Esophagus squamous epithelium (tissue), 5 donors: ENCODE data around the gene KRABD2.

Source experiments
- DNase-seq: peaks from one replicate; lab custom pipeline; 2025; lab: John Stamatoyannopoulos, UW
- H3K27ac ChIP-seq, 4 donors: fragments of 200-600 bp; sonication (generic); one replicate each; pipeline ENCODE4 v1.5.1; 2016 to 2019; ENCODE audit warnings: mild to moderate bottlenecking in 1 of 4
- H3K27me3 ChIP-seq, 4 donors: fragments of 200-600 bp; sonication (generic); 1 replicate in 3 of 4; 2 replicates in 1 of 4; pipeline versions ENCODE4 v1.5.1 to v1.6.0; 2017 to 2021; ENCODE audit warnings: antibody characterized with exemption in 1 of 4
- H3K36me3 ChIP-seq, 3 donors: fragments of 200-600 bp; sonication (generic); one replicate each; pipeline ENCODE4 v1.5.1; 2016 to 2019
- H3K4me1 ChIP-seq, 3 donors: fragments of 200-600 bp; sonication (generic); one replicate each; pipeline ENCODE4 v1.5.1; 2017 to 2019
- H3K4me3 ChIP-seq, 4 donors: fragments of 200-600 bp; sonication (generic); 1 replicate in 3 of 4; 2 replicates in 1 of 4; pipeline ENCODE4 v1.5.1; 2016 to 2019; ENCODE audit warnings: mild to moderate bottlenecking in 2 of 4, moderate library complexity in 1 of 4
- H3K9me3 ChIP-seq, 3 donors: fragments of 200-600 bp; sonication (generic); one replicate each; pipeline ENCODE4 v1.5.1; 2016 to 2019
- CTCF ChIP-seq, 6 experiments: fragments of 450-650 bp in 4 of 6; fragments of 200-600 bp in 2 of 6; sonication (generic) in 2 of 6; IDR thresholded peaks; one replicate each; pipeline ENCODE4 v1.5.1; 2016 to 2019; ENCODE audit warnings: antibody characterized with exemption in 6 of 6, mild to moderate bottlenecking in 4 of 6, moderate library complexity in 4 of 6
- POLR2A ChIP-seq, 4 donors: fragments of 450-650 bp; IDR thresholded peaks; one replicate each; pipeline ENCODE4 v1.6.1; 2017; ENCODE audit warnings: antibody characterized with exemption in 4 of 4, mild to moderate bottlenecking in 4 of 4, moderate library complexity in 3 of 4
- WGBS, 2 donors: methylation state at CpG; one replicate each; pipeline ENCODE4 v1.1.5; 2018; 5-methylcytosine and 5-hydroxymethylcytosine counted together
- intact Hi-C: fragments of 100-400 bp; cut with DNase I; formaldehyde crosslinking; loops from one replicate; pipeline ENCODE4 v1.15.0; 2022
- donor health status: DM: yes; HTN: yes; CAD: no.

KRABD2 gene

GRCh38 chr17:8418471-8418870, 42.0 kb upstream of the KRABD2 start:
- 67 to 71% methylated on average over 1 of the region's 1 CpG for whole genome bisulfite sequencing, 2 donors
- H3K4me3 ChIP-seq = no peak overlapping the region
- no peak for DNase-seq
- H3K36me3 ChIP-seq = no peaks in the 10 kb centered on the region
- peaks cover 0 to 29% (median 7%) of the 10 kb centered on the region in 3 donors for H3K4me1 ChIP-seq
- peak overlapping the region in 2 of 4 donors; percentile 40 to 51 for H3K27ac ChIP-seq
- TF ChIP-seq CTCF (IDR thresholded peaks at IDR 0.05) = no peak
- no peak for TF ChIP-seq POLR2A (IDR thresholded peaks at IDR 0.05)
- intact Hi-C loops = no loop called here
- H3K27me3 ChIP-seq = no peaks in the 10 kb centered on the region
- no peaks in the 10 kb centered on the region for H3K9me3 ChIP-seq

- DNase-seq = no peak
- no peaks in the 10 kb centered on the region for H3K9me3 ChIP-seq
- no peak overlapping the region for H3K4me3 ChIP-seq
- H3K27me3 ChIP-seq = no peaks in the 10 kb centered on the region
- H3K4me1 ChIP-seq = peaks cover 1 to 29% (median 7%) of the 10 kb centered on the region in 3 donors
- peak overlapping the region in 3 of 4 donors; percentile 3 to 63 (median 51) for H3K27ac ChIP-seq
- TF ChIP-seq CTCF (IDR thresholded peaks at IDR 0.05) = no peak
- TF ChIP-seq POLR2A (IDR thresholded peaks at IDR 0.05) = peak in 1 of 4 donors; percentile 22
- no peaks in the 10 kb centered on the region for H3K36me3 ChIP-seq
- 67 to 68% methylated on average over 4 of the region's 4 CpGs for WGBS, 2 donors
- intact Hi-C loops = no loop called here
Observed at GRCh38 chr17:8417806-8418205, 41.3 kb upstream of the KRABD2 start.

- intact Hi-C loops = loop anchor here (5.0 kb wide), 1 partner anchor 373 kb away; no protein-coding TSS in a partner anchor
- H3K4me1 ChIP-seq = peaks cover 3 to 19% (median 8%) of the 10 kb centered on the region in 3 donors
- no peak for DNase-seq
- no peaks in the 10 kb centered on the region for H3K9me3 ChIP-seq
- H3K36me3 ChIP-seq = no peaks in the 10 kb centered on the region
- H3K27ac ChIP-seq = no peak overlapping the region
- no peak overlapping the region for H3K4me3 ChIP-seq
- TF ChIP-seq POLR2A (IDR thresholded peaks at IDR 0.05) (no peak), CTCF (IDR thresholded peaks at IDR 0.05) (no peak)
- H3K27me3 ChIP-seq = no peaks in the 10 kb centered on the region
Observed at GRCh38 chr17:8413938-8414337, 37.4 kb upstream of the KRABD2 start.

- TF ChIP-seq POLR2A (IDR thresholded peaks at IDR 0.05) (no peak), CTCF (IDR thresholded peaks at IDR 0.05) (no peak)
- Histone ChIP-seq H3K27ac (peak overlapping the region in 3 of 4 donors; percentile 14 to 69 (median 57)), H3K9me3 (no peaks in the 10 kb centered on the region), H3K36me3 (no peaks in the 10 kb centered on the region), H3K27me3 (no peaks in the 10 kb centered on the region), H3K4me3 (peak overlapping the region in 1 of 4 donors; percentile 28), H3K4me1 (peaks cover 3 to 23% (median 8%) of the 10 kb centered on the region in 3 donors)
- WGBS, 2 donors = 71 to 80% methylated on average over 3 to 4 of the region's 4 CpGs
- DNase-seq = no peak
- intact Hi-C loops = loop anchor here (5.0 kb wide), 1 partner anchor 374 kb away; no protein-coding TSS in a partner anchor
Observed at GRCh38 chr17:8413328-8413727, 36.8 kb upstream of the KRABD2 start.

GRCh38 chr17:8412089-8412488, 35.6 kb upstream of the KRABD2 start:
- H3K4me1 ChIP-seq = peaks cover 3 to 22% (median 11%) of the 10 kb centered on the region in 3 donors
- H3K36me3 ChIP-seq = no peaks in the 10 kb centered on the region
- no peak overlapping the region for H3K4me3 ChIP-seq
- H3K9me3 ChIP-seq = no peaks in the 10 kb centered on the region
- DNase-seq = no peak
- H3K27ac ChIP-seq = peak overlapping the region in 2 of 4 donors; percentile 30 to 69
- 74 to 88% methylated on average over 5 of the region's 5 CpGs for WGBS, 2 donors
- intact Hi-C loops = loop anchor here (5.0 kb wide), 1 partner anchor 375 kb away; no protein-coding TSS in a partner anchor
- no peaks in the 10 kb centered on the region for H3K27me3 ChIP-seq
- TF ChIP-seq CTCF (IDR thresholded peaks at IDR 0.05) (no peak), POLR2A (IDR thresholded peaks at IDR 0.05) (no peak)
